Activated CD8-positive, alpha-beta memory T cell treated with anti-CD3 and anti-CD28 coated beads, Interleukin-2, amount 10 ng/mL, durations not matched to agents 7 days and 5 days (primary cell): Measurements from ENCODE around the gene ATP6V1B1. TPM values are rescaled to one million over a fixed set of nuclear protein-coding genes. Genes with fewer than 3 reads are reported as not detected.

Experiments
- ATAC-seq: fragments of 150-1000 bp; cut with Tn5 transposase; one replicate; pipeline ENCODE4 v1.10.0; 2021; ENCODE audit warnings: moderate library complexity
- CTCF ChIA-PET: fragments of 350-600 bp; sonication (Branson Sonifier 250); formaldehyde crosslinking; loops from one replicate; lab custom pipeline; 2021; ENCODE audit warnings: antibody characterized with exemption; lab: Charles Lee
- DNase-seq: peaks from one replicate; pipeline ENCODE4 v3.0.0-alpha.2; 2020
- H3K27ac Mint-ChIP-seq: one replicate; pipeline ENCODE4 v1.8.0; 2021; ENCODE audit warnings: mild to moderate bottlenecking, mixed read lengths
- H3K27me3 Mint-ChIP-seq: one replicate; pipeline ENCODE4 v1.8.0; 2021; ENCODE audit warnings: mixed read lengths
- H3K36me3 Mint-ChIP-seq: one replicate; pipeline ENCODE4 v1.8.0; 2021; ENCODE audit warnings: mild to moderate bottlenecking, mixed read lengths
- H3K4me1 Mint-ChIP-seq: one replicate; pipeline ENCODE4 v1.8.0; 2021; ENCODE audit warnings: mixed read lengths
- H3K4me3 Mint-ChIP-seq: one replicate; pipeline ENCODE4 v1.8.0; 2021; ENCODE audit warnings: mild to moderate bottlenecking, moderate library complexity, mixed read lengths
- H3K9me3 Mint-ChIP-seq: one replicate; pipeline ENCODE4 v1.8.0; 2022; ENCODE audit warnings: low read depth, mixed read lengths
- total RNA-seq, 2 experiments: library from RNA; stranded (reverse); gene quantifications; one replicate each; pipeline ENCODE4 v1.2.3, GENCODE V29; 2021

ATP6V1B1 gene
- total RNA-seq, 2 experiments from 2014 or later, result not detected

DNA sequence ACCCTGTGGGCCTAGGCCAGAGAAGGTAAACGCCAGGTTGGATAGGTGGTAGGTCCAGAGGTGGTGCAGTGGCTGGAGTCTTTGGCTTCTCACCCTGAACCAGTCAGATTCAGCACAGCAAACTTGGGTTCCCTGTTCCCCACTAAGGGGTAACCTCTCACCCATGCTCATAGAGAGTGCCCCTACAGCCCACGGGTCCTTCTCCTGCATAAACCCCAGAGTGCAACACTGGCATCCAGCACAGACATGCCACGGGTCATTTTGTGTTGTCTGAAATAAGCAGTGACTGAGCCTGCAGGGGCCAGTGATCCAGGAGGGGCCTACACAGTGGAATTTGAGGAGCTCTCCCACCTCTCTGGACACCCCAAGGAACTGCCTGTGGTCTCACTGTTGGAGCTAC lies 40.5 kb upstream of the ATP6V1B1 start:
- Mint-ChIP-seq H3K36me3 (no peaks in the 10 kb centered on the region), H3K27me3 (peaks cover 97% of the 10 kb centered on the region), H3K9me3 (no peaks in the 10 kb centered on the region), H3K4me3 (no peak overlapping the region), H3K27ac (no peak overlapping the region), H3K4me1 (no peaks in the 10 kb centered on the region)
- no peak for DNase-seq
- CTCF ChIA-PET, result interaction anchor here (1.3 kb wide), 1 partner anchor 25 kb away, joined by 3 read pairs; no protein-coding TSS in a partner anchor
- ATAC-seq, result no peak

- Mint-ChIP-seq H3K9me3 (no peaks in the 10 kb centered on the region), H3K27me3 (peaks cover 97% of the 10 kb centered on the region), H3K27ac (no peak overlapping the region), H3K4me1 (peaks cover 3% of the 10 kb centered on the region), H3K4me3 (no peak overlapping the region), H3K36me3 (no peaks in the 10 kb centered on the region)
- no peak for ATAC-seq
- DNase-seq, result no peak
- CTCF ChIA-PET, result interaction anchor here (1.3 kb wide), 1 partner anchor 26 kb away, joined by 3 read pairs; no protein-coding TSS in a partner anchor
These were observed 39.5 kb upstream of the ATP6V1B1 start for GRCh38 chr2:70895998-70896764.

GRCh38 chr2:70896765-70897202 lies 38.9 kb upstream of the ATP6V1B1 start:
- H3K27ac Mint-ChIP-seq, result no peak overlapping the region
- peaks cover 97% of the 10 kb centered on the region for H3K27me3 Mint-ChIP-seq
- ATAC-seq, result no peak
- CTCF ChIA-PET, result no interaction called here
- no peak overlapping the region for H3K4me3 Mint-ChIP-seq
- no peaks in the 10 kb centered on the region for H3K36me3 Mint-ChIP-seq
- no peaks in the 10 kb centered on the region for H3K9me3 Mint-ChIP-seq
- DNase-seq, result no peak
- H3K4me1 Mint-ChIP-seq, result peaks cover 7% of the 10 kb centered on the region

DNA sequence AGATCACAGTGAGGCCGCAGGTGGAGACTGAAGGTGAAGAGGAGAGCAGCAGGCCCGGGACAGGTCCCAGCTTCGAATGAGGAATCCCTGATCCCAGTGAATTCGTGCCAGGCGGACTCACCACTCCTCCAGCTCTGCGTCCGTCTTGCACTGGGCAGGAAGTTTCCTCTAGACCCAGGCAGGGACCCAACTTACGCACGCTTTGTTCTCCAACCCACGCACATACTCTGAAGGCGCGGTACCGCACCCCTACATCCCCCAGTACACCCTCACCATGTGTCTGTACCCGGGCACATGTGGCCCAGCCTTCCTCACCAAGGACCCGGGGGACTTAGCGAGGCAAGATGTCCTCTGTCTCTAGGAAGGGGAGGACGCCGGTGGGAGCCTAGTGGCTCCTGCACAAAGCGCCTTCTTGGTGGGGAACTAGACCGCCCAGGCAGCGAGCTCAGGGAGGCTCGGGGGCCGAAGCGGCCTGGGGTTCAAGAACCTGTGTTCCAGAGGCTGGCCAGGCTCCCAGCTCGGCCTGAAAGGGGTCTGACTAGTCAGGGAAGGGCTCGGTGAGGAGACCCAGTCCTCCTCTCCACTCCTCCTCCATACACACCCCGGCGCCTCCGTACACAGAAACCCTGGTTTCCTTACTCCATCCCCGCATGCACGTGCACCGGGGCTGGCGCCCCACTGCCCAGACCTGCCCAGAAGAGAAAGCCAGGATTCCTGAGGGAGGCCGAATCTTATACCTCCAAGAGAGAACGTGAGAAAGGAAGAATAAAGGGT lies 38.3 kb upstream of the ATP6V1B1 start:
- Mint-ChIP-seq H3K9me3 (no peaks in the 10 kb centered on the region), H3K4me1 (peaks cover 7% of the 10 kb centered on the region), H3K27ac (no peak overlapping the region), H3K36me3 (no peaks in the 10 kb centered on the region), H3K27me3 (peaks cover 97% of the 10 kb centered on the region), H3K4me3 (no peak overlapping the region)
- ATAC-seq, result no peak
- CTCF ChIA-PET, result interaction anchor here (1.5 kb wide), 1 partner anchor 22 kb away, joined by 4 read pairs; no protein-coding TSS in a partner anchor
- no peak for DNase-seq

DNA sequence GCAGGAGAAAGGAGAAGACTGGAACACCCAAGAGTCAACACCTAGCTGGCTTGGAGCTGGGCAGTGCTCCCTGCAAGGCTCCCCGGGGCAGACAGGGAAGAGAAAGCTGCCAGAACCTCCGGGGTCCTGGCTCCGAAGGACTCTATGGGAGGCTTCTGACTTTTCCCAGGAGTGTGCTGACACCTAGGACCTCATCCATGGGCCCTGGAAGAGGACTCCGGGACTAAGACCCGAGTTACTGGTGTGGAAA lies 37.8 kb upstream of the ATP6V1B1 start:
- H3K27ac Mint-ChIP-seq, result no peak overlapping the region

DNA sequence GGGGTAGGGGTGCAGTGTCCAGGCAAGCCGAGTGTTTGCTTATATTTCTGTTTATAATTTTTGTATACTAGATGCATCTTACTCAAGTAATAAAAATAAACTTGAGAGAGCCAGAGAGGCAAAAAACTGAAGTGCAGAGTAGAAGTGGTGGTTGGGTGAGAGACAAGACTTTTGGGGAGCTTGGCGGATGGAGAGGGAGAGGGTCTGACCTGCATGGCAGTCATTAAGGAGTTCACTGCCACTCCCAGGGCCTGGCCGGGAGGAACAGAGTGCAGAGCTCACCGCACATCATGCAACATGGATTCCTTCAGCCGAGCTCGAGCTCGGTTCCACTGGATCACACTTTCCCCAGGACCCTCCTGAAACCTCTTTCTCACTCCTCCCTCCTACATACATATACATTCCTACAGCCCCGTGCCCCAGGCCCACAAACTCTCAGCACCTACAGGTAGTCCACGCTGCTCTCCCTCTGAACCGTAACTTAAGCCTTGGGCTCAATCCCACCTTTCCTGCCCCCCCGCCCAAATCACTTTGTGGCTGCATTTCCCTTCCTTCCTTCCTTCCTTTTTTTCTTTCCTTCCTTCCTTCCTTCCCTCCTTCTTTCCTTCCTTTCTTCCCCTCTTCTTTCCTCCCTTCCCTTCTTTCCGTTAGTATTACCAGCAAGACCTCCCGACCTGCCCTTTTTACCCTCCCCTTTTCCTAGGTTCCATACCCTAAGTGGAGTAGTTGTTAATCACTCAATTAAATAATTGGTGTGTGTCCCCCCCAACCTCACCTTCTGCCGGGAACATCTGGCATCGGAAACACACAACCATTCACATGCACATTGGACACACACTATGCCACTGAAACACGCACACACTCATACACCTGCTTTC lies 37.1 kb upstream of the ATP6V1B1 start:
- no peaks in the 10 kb centered on the region for H3K9me3 Mint-ChIP-seq
- CTCF ChIA-PET, result interaction anchor here (1.2 to 1.5 kb wide), 2 partner anchors 9 to 21 kb away, joined by 3 to 4 read pairs; no protein-coding TSS in a partner anchor
- H3K27ac Mint-ChIP-seq, result no peak overlapping the region
- no peak overlapping the region for H3K4me3 Mint-ChIP-seq
- no peak for ATAC-seq
- no peaks in the 10 kb centered on the region for H3K36me3 Mint-ChIP-seq
- peaks cover 7% of the 10 kb centered on the region for H3K4me1 Mint-ChIP-seq
- H3K27me3 Mint-ChIP-seq, result peaks cover 98% of the 10 kb centered on the region
- DNase-seq, result no peak

More for the DNA sequence above, 37.8 kb upstream of the ATP6V1B1 start:
- CTCF ChIA-PET, result interaction anchor here (1.2 to 1.5 kb wide), 2 partner anchors 10 to 22 kb away, joined by 3 to 4 read pairs; no protein-coding TSS in a partner anchor
- no peak for ATAC-seq
- Mint-ChIP-seq H3K4me3 (no peak overlapping the region), H3K27me3 (peaks cover 98% of the 10 kb centered on the region), H3K4me1 (peaks cover 7% of the 10 kb centered on the region), H3K9me3 (no peaks in the 10 kb centered on the region), H3K36me3 (no peaks in the 10 kb centered on the region)
- no peak for DNase-seq

GRCh38 chr2:70901227-70902066 lies 34.3 kb upstream of the ATP6V1B1 start:
- no peak for ATAC-seq
- CTCF ChIA-PET, result interaction anchor here (0.6 to 1.2 kb wide), 2 partner anchors 20 to 1251 kb away, joined by 3 read pairs; no protein-coding TSS in a partner anchor
- Mint-ChIP-seq H3K36me3 (no peaks in the 10 kb centered on the region), H3K4me3 (peak overlapping the region; percentile 47), H3K4me1 (peaks cover 7% of the 10 kb centered on the region), H3K27ac (peak overlapping the region; percentile 19), H3K27me3 (peaks cover 98% of the 10 kb centered on the region), H3K9me3 (no peaks in the 10 kb centered on the region)
- DNase-seq, result no peak

GRCh38 chr2:70902067-70902442 lies 33.6 kb upstream of the ATP6V1B1 start:
- Mint-ChIP-seq H3K27me3 (peaks cover 98% of the 10 kb centered on the region), H3K9me3 (no peaks in the 10 kb centered on the region), H3K4me3 (no peak overlapping the region), H3K27ac (no peak overlapping the region), H3K36me3 (no peaks in the 10 kb centered on the region), H3K4me1 (peaks cover 11% of the 10 kb centered on the region)
- DNase-seq, result no peak
- CTCF ChIA-PET, result interaction anchor here (0.6 to 1.2 kb wide), 2 partner anchors 19 to 1250 kb away, joined by 3 read pairs; no protein-coding TSS in a partner anchor
- ATAC-seq, result no peak

- H3K27me3 Mint-ChIP-seq, result peaks cover 98% of the 10 kb centered on the region
- no peak overlapping the region for H3K27ac Mint-ChIP-seq
- peaks cover 14% of the 10 kb centered on the region for H3K4me1 Mint-ChIP-seq
- H3K9me3 Mint-ChIP-seq, result no peaks in the 10 kb centered on the region
- H3K4me3 Mint-ChIP-seq, result no peak overlapping the region
- H3K36me3 Mint-ChIP-seq, result no peaks in the 10 kb centered on the region
- DNase-seq (no peak), ATAC-seq (no peak)
- CTCF ChIA-PET, result interaction anchor here (1.2 kb wide), 1 partner anchor 19 kb away, joined by 3 read pairs; no protein-coding TSS in a partner anchor
These were observed 33.1 kb upstream of the ATP6V1B1 start for GRCh38 chr2:70902579-70902978.

- CTCF ChIA-PET, result no interaction called here
- Mint-ChIP-seq H3K9me3 (no peaks in the 10 kb centered on the region), H3K27me3 (peaks cover 97% of the 10 kb centered on the region), H3K27ac (no peak overlapping the region), H3K4me1 (peaks cover 14% of the 10 kb centered on the region), H3K4me3 (no peak overlapping the region), H3K36me3 (no peaks in the 10 kb centered on the region)
- DNase-seq (no peak), ATAC-seq (no peak)
These were observed 32.5 kb upstream of the ATP6V1B1 start for GRCh38 chr2:70903171-70903570.

DNA sequence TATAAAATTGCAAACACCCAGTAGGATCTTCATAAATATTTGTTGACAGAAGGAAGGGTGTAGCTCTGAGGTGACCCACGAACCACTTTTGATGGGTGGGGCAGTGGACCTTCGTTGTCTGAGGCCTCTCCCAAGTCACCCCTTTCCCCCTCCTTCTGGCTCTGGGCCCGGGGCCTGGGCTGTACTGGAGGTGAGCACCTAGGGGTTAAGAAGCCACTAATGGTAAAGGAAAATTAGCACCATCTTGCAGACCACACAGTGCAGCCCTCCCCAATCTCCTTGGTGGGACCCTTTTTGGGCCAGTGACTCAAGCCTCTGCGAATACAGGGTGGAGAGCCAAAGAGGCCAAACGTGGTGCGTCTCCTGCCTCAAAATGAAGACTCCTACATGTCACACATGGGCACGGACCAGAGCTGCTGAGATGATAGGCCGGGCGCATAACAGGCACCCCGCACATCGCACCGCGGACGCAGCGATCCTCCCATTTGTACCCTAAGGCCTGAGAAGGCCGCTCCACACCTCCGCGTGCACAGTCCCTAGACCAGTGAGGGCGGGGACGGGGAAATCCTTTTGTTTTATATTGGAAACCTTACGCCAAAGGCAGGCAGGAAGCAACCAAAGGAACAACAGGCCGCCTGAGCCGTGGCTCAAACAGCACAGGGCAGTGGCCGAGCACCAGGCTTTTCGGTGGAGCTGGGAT lies 31.9 kb upstream of the ATP6V1B1 start:
- DNase-seq (no peak), ATAC-seq (no peak)
- Mint-ChIP-seq H3K27me3 (peaks cover 97% of the 10 kb centered on the region), H3K4me3 (no peak overlapping the region), H3K9me3 (no peaks in the 10 kb centered on the region), H3K4me1 (peaks cover 14% of the 10 kb centered on the region), H3K27ac (no peak overlapping the region), H3K36me3 (no peaks in the 10 kb centered on the region)
- CTCF ChIA-PET, result no interaction called here
